ENCODE results near the gene SLC35G6. TPM values are rescaled to one million over a fixed set of nuclear protein-coding genes. Genes with fewer than 3 reads are reported as not detected.

The SLC35G6 gene
- total RNA-seq, 2 experiments from 2014 or later: not detected

GRCh38 chr17:7512824-7513540 is 31.7 kb downstream of the SLC35G6 start:
- ChIA-PET CTCF (interaction anchor here (0.9 to 4.0 kb wide), 5 partner anchors 10 to 174 kb away, joined by 4 to 36 read pairs (median 4); partner anchors contain the start of genes SENP3 and TP53), POLR2A (interaction anchor here (0.5 kb wide), 1 partner anchor 39 kb away, joined by 4 read pairs; no protein-coding TSS in a partner anchor)

- POLR2A ChIA-PET: no interaction called here
- CTCF ChIA-PET: interaction anchor here (0.7 to 4.0 kb wide), 11 partner anchors 9 to 173 kb away, joined by 3 to 36 read pairs (median 4); partner anchors contain the start of genes NLGN2, SENP3, TNFSF13 and TP53
Observed at GRCh38 chr17:7513850-7514419, 32.7 kb downstream of the SLC35G6 start.

DNA sequence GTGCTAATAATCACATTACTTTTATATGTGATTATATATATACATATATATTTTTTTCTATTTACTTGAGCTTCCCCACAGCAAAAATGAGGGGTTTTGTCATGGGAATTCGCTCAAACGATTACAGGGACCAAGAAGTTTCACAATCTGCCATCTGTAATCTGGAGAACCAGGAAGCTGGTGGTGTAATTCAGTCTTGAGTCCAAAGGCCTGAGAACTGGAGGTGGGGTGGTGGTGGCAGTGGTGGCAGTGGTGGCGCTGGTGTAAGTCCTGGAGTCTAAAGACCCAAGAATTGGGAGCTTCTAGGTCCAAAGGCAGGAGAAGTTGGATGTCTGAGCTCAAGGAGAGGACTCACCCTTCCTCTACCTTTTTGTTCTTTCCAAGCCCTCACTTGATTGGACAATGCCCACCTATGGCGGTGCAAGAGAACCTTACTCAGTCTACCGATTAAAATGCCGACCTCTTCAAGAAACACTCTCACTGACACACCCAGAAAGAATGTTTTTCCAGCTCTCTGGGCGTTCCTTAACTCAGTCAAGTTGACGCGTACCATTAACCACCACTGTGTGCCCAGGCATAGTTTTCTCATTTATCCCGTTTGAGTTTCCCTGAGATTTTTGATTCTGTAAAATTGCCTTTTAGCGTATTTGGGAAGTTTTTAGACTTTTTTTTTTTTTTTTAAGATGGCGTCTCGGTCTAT is 34.8 kb downstream of the SLC35G6 start:
- POLR2A ChIA-PET: interaction anchor here (0.6 to 1.0 kb wide), 3 partner anchors 31 to 45 kb away, joined by 3 to 6 read pairs (median 4); no protein-coding TSS in a partner anchor
- CTCF ChIA-PET: interaction anchor here (0.6 to 4.0 kb wide), 11 partner anchors 22 to 526 kb away, joined by 3 to 36 read pairs (median 4); partner anchors contain the start of genes SENP3, SOX15 and TNFSF12

DNA sequence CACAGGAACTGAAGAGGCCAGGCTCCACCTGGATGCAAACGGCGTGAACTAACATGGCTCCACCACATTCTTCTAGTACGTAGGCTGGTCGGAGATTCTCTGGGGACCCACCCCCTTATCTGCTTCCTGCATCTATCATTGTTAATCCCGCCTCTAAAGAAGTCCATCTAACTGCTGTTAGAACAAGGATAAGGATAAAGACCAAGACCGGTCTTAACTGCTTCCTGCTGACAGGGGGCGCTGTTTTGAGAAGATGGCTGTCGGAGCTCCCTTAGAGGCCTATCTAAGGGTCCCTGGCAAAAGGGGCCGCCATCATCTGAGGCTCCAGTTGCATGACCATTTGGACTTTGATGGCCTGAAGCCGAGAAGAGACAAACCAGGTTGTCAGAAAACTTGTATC is 41.8 kb downstream of the SLC35G6 start:
- ChIA-PET POLR2A (interaction anchor here (0.7 kb wide), 1 partner anchor 182 kb away, joined by 3 read pairs; no protein-coding TSS in a partner anchor), CTCF (interaction anchor here (0.7 to 2.7 kb wide), 10 partner anchors 8 to 61 kb away, joined by 3 to 29 read pairs (median 4); partner anchors contain the start of genes MPDU1, SENP3, SLC35G6 and TNFSF12)

DNA sequence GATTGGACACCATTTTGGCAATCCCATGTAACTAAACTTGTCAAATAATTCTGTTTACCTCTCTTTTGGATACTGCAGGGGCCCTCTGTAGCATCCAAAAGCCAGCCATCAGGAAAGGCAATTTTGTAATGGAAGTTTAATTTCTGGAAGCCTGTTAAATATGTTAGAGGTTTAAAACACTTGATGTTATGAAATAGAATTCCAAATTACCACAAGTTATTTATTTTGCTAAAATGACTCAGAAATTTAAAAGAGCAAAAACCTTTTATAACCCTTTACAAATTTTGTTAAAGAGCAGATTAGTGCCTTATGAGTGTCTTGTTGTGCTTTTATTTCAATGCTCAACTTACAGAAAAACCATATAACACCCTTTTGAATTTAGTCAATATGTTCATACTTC is 47.6 kb downstream of the SLC35G6 start:
- POLR2A ChIA-PET: no interaction called here
- CTCF ChIA-PET: no interaction called here

- CTCF ChIA-PET: no interaction called here
- POLR2A ChIA-PET: no interaction called here
Observed at GRCh38 chr17:7530023-7530900, 49.0 kb downstream of the SLC35G6 start.

Other genes starting within 250 kb of the SLC35G6 start
- 10 to 100 TPM; 64.4 to 68.9 TPM for gene DVL2, start 246.9 kb upstream of the SLC35G6 start, total RNA-seq
- 10 to 100 TPM; 40.7 to 43.7 TPM for gene PHF23, start 242.0 kb upstream of the SLC35G6 start, total RNA-seq
- gene GABARAP, start 239.0 kb upstream of the SLC35G6 start, total RNA-seq: 100 to 1,000 TPM; 131 to 135 TPM
- 100 to 1,000 TPM; 202 to 207 TPM for gene CTDNEP1, start 229.7 kb upstream of the SLC35G6 start, total RNA-seq
- gene ELP5, start 229.2 kb upstream of the SLC35G6 start, total RNA-seq: 100 to 1,000 TPM; 107 to 110 TPM
- gene CLDN7, start 219.0 kb upstream of the SLC35G6 start, total RNA-seq: 1 to 10 TPM; 1.2 to 1.5 TPM
- gene SLC2A4, start 199.7 kb upstream of the SLC35G6 start, total RNA-seq: under 1 TPM; 0.11 to 0.34 TPM
- under 1 TPM; 0.10 to 0.55 TPM for gene YBX2, start 186.8 kb upstream of the SLC35G6 start, total RNA-seq
- 1,000 to 10,000 TPM; 1,619 to 1,670 TPM for gene EIF5A, start 173.8 kb upstream of the SLC35G6 start, total RNA-seq
- 10 to 100 TPM; 68.8 to 69.5 TPM for gene GPS2, start 166.1 kb upstream of the SLC35G6 start, total RNA-seq
- gene NEURL4, start 152.1 kb upstream of the SLC35G6 start, total RNA-seq: 10 to 100 TPM; 59.2 to 59.4 TPM
- gene ACAP1, start 144.9 kb upstream of the SLC35G6 start, total RNA-seq: 100 to 1,000 TPM; 234 to 241 TPM
- 1 to 10 TPM; 6.4 to 7.2 TPM for gene KCTD11, start 129.3 kb upstream of the SLC35G6 start, total RNA-seq
- gene TMEM95, start 126.3 kb upstream of the SLC35G6 start, total RNA-seq: not detected
- gene TNK1, start 100.4 kb upstream of the SLC35G6 start, total RNA-seq: 1 to 10 TPM; 4.6 to 5.6 TPM
- 10 to 100 TPM; 70.8 to 74.4 TPM for gene PLSCR3, start 86.9 kb upstream of the SLC35G6 start, total RNA-seq
- 10 to 100 TPM; 50.1 to 51.6 TPM for gene TMEM256, start 77.3 kb upstream of the SLC35G6 start, total RNA-seq
- gene NLGN2, start 73.6 kb upstream of the SLC35G6 start, total RNA-seq: 1 to 10 TPM; 6.6 to 7.9 TPM
- gene SPEM1, start 61.1 kb upstream of the SLC35G6 start, total RNA-seq: not detected
- not detected for gene SPEM2, start 55.8 kb upstream of the SLC35G6 start, total RNA-seq
- gene SPEM3, start 52.6 kb upstream of the SLC35G6 start, total RNA-seq: not detected
- gene TMEM102, start 46.0 kb upstream of the SLC35G6 start, total RNA-seq: 10 to 100 TPM; 11.2 to 12.6 TPM
- 1 to 10 TPM; 2.0 to 2.1 TPM for gene FGF11, start 41.9 kb upstream of the SLC35G6 start, total RNA-seq
- gene CHRNB1, start 36.4 kb upstream of the SLC35G6 start, total RNA-seq: 1 to 10 TPM; 7.2 to 7.8 TPM
- 10 to 100 TPM; 17.6 to 17.7 TPM for gene ZBTB4, start 1.8 kb upstream of the SLC35G6 start, total RNA-seq
- 100 to 1,000 TPM; 195 to 198 TPM for gene POLR2A, start 2.9 kb downstream of the SLC35G6 start, total RNA-seq
- 10 to 100 TPM; 13.3 to 14.4 TPM for gene TNFSF12, start 67.6 kb downstream of the SLC35G6 start, total RNA-seq
- 1 to 10 TPM; 1.0 to 1.1 TPM for gene TNFSF13, start 77.3 kb downstream of the SLC35G6 start, total RNA-seq
- 100 to 1,000 TPM; 112 to 116 TPM for gene SENP3, start 80.5 kb downstream of the SLC35G6 start, total RNA-seq
- 1 to 10 TPM; 7.4 to 8.9 TPM for gene CD68, start 98.2 kb downstream of the SLC35G6 start, total RNA-seq
- gene MPDU1, start 102.4 kb downstream of the SLC35G6 start, total RNA-seq: 100 to 1,000 TPM; 105 to 106 TPM
- gene SOX15, start 108.6 kb downstream of the SLC35G6 start, total RNA-seq: under 1 TPM; 0.13 to 0.25 TPM
- gene FXR2, start 133.5 kb downstream of the SLC35G6 start, total RNA-seq: 10 to 100 TPM; 46.4 to 47.2 TPM
- 10 to 100 TPM; 19.2 to 20.0 TPM for gene SAT2, start 146.4 kb downstream of the SLC35G6 start, total RNA-seq
- not detected for gene SHBG, start 148.7 kb downstream of the SLC35G6 start, total RNA-seq
- gene ATP1B2, start 169.5 kb downstream of the SLC35G6 start, total RNA-seq: under 1 TPM; 0.21 to 0.25 TPM
- gene TP53, start 206.0 kb downstream of the SLC35G6 start, total RNA-seq: 100 to 1,000 TPM; 135 to 139 TPM
- gene WRAP53, start 207.0 kb downstream of the SLC35G6 start, total RNA-seq: 10 to 100 TPM; 32.9 to 33.1 TPM
- under 1 TPM in 1 of 2 experiments, not detected in 1; 0.08 TPM for gene EFNB3, start 223.8 kb downstream of the SLC35G6 start, total RNA-seq
- under 1 TPM; 0.10 to 0.23 TPM for gene DNAH2, start 236.3 kb downstream of the SLC35G6 start, total RNA-seq

Measured in activated CD8-positive, alpha-beta memory T cell treated with anti-CD3 and anti-CD28 coated beads for 36 hours (primary cell).